CD4-positive, alpha-beta T cell treated with Interleukin-10 for 1 hour (primary cell): ENCODE measurements around the gene DTNA.
"Not testable (repeated sequence)": the region's sequence is repeated elsewhere in the genome, so short reads cannot be mapped to it uniquely, and the experiment has no call there.

Experiments
- DNase-seq: peaks from one replicate; pipeline ENCODE4 v3.0.0-alpha.2; 2020

The DTNA gene

GRCh38 chr18:34911081-34911480 is 201.0 kb downstream of the DTNA start:
- DNase-seq: no peak

DNA sequence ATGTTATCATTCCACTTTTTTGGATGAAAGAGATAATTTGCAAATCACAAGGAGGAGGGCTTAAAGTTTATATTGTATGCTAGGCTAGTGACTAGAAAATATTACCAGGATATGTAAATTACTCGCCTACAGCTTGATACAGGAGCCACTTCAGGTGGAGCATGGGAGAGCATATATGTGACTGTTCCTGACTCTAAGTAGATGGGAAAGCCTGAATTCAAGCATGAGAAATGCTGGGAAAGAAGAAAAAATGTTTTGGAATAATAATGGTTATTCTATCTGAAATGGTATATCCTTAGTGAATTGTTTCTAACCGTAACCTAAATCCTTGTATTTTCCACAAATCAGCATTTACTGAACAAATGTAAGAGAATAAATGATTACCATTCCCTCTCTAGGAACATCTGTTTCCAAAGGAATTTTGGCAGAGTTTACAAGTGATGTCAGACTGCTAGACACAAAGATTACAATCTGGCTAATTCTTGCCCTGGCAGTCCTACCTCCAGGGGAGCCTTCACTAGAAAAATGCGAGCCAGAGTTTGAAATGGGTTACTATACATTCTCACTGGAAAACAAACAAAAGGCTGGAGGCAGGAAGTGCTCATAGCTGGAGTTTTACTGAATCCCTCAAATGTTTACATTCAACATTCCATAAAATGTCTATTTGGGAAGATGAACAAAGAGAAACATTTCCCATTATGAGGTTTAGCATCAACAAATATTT is 201.7 kb downstream of the DTNA start:
- DNase-seq: no peak

- no peak for DNase-seq
These were observed 204.0 kb downstream of the DTNA start for GRCh38 chr18:34913837-34914661.

GRCh38 chr18:34915046-34915445 is 204.9 kb downstream of the DTNA start:
- DNase-seq: no peak

GRCh38 chr18:34916539-34916938 is 206.4 kb downstream of the DTNA start:
- DNase-seq: not testable (repeated sequence)

DNA sequence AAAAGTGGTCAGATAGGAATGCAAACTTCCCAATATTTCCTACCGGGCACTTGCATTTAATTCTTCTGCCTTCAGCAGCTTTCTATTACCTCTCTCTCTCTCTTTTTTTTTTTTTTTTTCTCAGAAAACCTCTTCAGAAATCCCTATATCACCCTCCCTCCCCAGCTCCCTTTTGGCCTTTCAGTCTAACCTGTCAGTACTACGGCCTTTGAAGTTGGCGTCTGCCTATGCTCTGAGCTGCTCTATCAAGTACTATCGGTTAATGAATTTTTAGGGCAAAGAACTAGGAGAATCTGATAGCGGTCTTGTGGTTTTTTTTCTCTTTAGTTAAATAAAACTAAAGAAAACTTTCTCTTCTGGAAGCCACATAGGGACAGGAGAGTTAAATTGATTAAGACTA is 208.8 kb downstream of the DTNA start:
- DNase-seq: no peak

DNA sequence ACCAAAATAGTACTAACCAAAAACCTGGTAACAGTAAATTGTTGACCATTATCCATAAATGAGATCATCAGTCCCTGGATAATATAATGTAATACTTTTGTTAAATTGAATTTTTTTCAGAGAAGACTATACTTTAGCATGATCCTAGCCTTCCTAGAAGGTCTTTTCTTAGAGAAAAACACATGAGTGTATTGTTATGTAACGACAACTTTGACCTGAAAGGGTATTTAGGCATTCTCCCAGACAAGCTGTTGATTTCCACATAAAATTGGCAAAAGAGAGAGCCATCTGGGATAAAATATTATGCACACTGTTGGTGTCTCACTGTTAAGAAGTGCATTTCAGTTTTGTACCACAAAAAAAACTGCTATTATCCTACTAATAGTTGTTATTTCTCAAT is 211.1 kb downstream of the DTNA start:
- no peak for DNase-seq

GRCh38 chr18:34921811-34922385 is 211.8 kb downstream of the DTNA start:
- DNase-seq: no peak

DNA sequence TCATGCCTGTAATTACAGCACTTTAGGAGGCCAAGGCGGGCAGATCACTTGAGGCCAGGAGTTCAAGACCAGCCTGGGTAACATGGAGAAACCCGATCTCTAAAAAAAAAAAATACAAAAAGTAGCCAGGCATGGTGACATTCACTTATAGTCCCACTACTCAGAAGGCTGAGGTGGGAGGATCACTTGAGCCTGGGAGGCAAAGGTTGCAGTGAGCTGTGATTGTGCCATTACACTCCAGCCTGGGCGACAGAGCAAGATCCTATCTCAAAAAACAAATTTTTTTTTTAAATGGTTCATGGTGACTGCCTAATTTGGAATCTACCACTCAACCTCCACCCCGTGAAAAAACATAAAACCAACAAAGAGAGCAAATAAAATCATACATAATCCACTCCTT is 212.5 kb downstream of the DTNA start:
- DNase-seq: not testable (repeated sequence)

DNA sequence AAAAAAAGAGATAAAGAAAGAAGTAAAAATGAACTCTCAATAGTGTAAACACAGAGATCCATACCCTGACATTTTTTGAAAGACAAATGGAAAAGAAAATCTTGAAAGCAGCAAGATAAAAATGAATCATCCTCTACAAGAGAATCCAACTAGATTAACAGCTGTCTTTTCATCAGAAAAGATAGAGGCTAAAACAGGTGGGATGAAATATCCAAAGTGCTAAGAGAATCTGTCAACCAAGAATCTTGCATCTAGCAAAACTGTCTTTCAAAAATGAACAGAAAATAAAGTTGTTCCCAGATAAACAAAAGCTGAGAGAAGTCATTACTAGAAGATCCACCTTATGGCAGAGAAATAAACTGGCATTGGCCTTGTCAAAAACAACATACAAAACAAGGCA is 213.8 kb downstream of the DTNA start:
- no peak for DNase-seq

- DNase-seq: no peak
These were observed 216.6 kb downstream of the DTNA start for GRCh38 chr18:34926683-34927082.

GRCh38 chr18:34928088-34928753 is 218.1 kb downstream of the DTNA start:
- no peak for DNase-seq

DNA sequence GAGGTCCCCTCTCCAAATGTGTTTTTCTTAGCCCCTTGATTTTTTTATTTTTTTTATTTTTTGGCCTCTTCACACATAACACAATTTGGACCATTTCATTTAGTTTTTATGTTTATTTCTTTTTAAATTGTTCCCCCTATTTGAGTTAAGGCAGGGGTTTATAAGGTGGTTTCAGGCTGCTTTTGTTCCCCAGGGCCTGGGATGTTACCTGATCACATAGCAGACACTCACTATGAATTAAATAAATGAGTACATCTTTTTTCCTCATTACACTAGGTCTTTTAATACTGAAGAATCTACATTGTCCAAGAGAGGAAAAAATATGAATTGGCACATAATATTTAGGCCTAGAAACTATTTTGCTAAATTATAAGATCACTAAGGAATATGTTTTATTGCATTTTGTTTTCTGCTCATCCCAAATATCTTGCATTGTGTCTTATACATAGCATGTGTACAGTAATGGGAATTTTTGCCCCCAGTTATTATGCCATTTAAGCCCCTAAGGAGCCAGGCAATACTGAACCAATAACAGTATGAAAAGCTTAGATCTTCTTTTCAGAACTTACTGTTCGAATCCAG is 218.7 kb downstream of the DTNA start:
- no peak for DNase-seq

- no peak for DNase-seq
These were observed 219.3 kb downstream of the DTNA start for GRCh38 chr18:34929336-34929780.

- no peak for DNase-seq
These were observed 222.3 kb downstream of the DTNA start for GRCh38 chr18:34932363-34932762.

- no peak for DNase-seq
These were observed 222.8 kb downstream of the DTNA start for GRCh38 chr18:34932792-34933466.

- DNase-seq: no peak
These were observed 224.0 kb downstream of the DTNA start for GRCh38 chr18:34933909-34934661.

DNA sequence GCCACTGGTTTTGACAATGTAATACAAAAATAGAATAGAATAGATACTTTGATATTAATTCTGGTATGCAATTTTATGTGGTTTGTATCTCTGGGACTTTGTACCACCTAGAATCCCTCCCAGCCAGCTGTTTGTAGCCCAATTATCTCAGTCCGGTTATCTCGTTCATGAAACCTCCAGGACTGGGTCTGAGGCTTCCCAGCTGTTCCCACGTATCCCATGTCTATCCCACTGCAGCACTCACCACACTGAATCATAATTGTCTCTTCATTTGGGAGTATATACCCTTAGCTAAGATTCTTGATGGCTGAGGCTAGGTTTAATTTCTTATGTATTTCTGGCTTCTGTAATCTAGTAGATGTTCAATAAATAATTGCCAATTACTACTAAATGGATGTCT is 226.7 kb downstream of the DTNA start:
- DNase-seq: no peak

DNA sequence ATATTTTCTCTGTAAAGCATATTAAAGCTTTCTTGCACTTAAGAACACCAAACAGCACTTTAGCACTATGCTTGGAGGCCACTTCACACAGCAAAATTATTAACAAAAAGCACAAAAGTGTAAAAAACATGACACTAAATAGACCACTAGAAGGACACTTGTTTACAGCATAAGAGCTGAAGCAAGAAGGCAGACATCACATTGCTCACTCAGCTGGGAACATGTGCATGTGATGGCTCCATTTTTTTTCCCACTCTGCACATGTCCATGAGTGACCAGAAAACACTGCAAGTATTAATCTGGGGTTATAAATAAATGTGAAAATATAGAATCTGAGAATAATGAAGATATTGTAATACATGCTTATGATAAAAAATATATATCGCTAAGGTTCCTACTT is 228.0 kb downstream of the DTNA start:
- DNase-seq: no peak
